Upper lobe of left lung (tissue), 4 donors: ENCODE measurements around the gene SF3B1.

Experiments
- CTCF ChIP-seq, 6 experiments: fragments of 450-650 bp in 4 of 6; fragments of 200-600 bp in 2 of 6; sonication (generic) in 2 of 6; IDR thresholded peaks; one replicate each; pipeline ENCODE4 v1.5.1; 2016 to 2019; ENCODE audit warnings: antibody characterized with exemption in 6 of 6
- POLR2AphosphoS5 ChIP-seq, 2 donors: sonication (generic); formaldehyde crosslinking; IDR thresholded peaks; one replicate each; pipeline ENCODE4 v1.5.1; 2017; ENCODE audit warnings: antibody characterized with exemption in 2 of 2

DNA sequence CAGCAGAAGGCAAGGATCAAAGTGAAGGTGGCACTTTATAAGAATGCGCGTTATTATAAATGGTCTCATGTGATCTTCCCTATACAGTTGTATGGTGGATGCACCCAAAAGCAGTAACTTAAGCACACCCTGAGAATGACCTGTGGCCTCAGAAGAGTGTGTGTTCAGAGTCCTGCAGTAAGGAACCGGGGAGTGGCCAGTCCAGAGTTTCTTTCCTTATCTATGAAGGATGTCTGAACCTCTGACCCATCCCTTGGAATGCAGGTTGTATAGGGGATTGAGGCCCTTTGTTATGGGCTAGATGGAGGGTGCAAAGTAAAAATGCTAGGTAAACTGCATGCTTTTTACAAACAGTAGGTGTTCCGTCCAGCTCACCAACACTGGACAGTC is 80.7 kb downstream of the SF3B1 start:
- TF ChIP-seq CTCF (IDR thresholded peaks at IDR 0.05) (no peak), POLR2AphosphoS5 (IDR thresholded peaks at IDR 0.05) (no peak)
